DOHH2 (cell line): ENCODE measurements around the gene NDUFA8.

Source experiments
- H3F3A ChIP-seq: fragments of 200-600 bp; sonication (generic), shearing (Covaris generic); 2 replicates; pipeline ENCODE4 v1.6.0; 2016; ENCODE audit warnings: antibody characterized with exemption, mild to moderate bottlenecking; ENCODE audit not compliant: control insufficient read depth, insufficient read depth
- H3K27ac ChIP-seq: fragments of 200-600 bp; sonication (generic); 2 replicates; pipeline ENCODE4 v1.5.1; 2014; ENCODE audit warnings: low read depth, mild to moderate bottlenecking, low read length, moderate library complexity
- H3K27me3 ChIP-seq: fragments of 200-600 bp; sonication (generic); 2 replicates; pipeline ENCODE4 v1.6.1; 2014; ENCODE audit warnings: mild to moderate bottlenecking, low read length, mixed read lengths; ENCODE audit not compliant: control insufficient read depth
- H3K36me3 ChIP-seq: fragments of 200-600 bp; sonication (generic); 2 replicates; pipeline ENCODE4 v1.6.1; 2014; ENCODE audit warnings: mild to moderate bottlenecking, low read length, moderate library complexity, mixed read lengths; ENCODE audit not compliant: control insufficient read depth
- H3K4me1 ChIP-seq: fragments of 200-600 bp; sonication (generic); 2 replicates; pipeline ENCODE4 v1.6.1; 2014; ENCODE audit warnings: mild to moderate bottlenecking, low read length, mixed read lengths; ENCODE audit not compliant: control insufficient read depth
- H3K4me2 ChIP-seq: fragments of 200-600 bp; sonication (generic); 2 replicates; pipeline ENCODE4 v1.6.0; 2014; ENCODE audit warnings: mild to moderate bottlenecking, low read length, moderate library complexity
- H3K4me3 ChIP-seq: fragments of 200-600 bp; sonication (generic); 2 replicates; pipeline ENCODE4 v1.5.1; 2014; ENCODE audit warnings: mild to moderate bottlenecking, low read length, mixed read lengths
- H3K79me2 ChIP-seq: fragments of 200-600 bp; sonication (generic); 2 replicates; pipeline ENCODE4 v1.6.1; 2014; ENCODE audit warnings: mild to moderate bottlenecking, low read length, mixed read lengths; ENCODE audit not compliant: control insufficient read depth
- H3K9me2 ChIP-seq: fragments of 200-600 bp; sonication (generic); replicated peaks from 2 replicates; pipeline ENCODE4 v1.6.1; 2014; ENCODE audit warnings: mild to moderate bottlenecking, low read length, mixed read lengths; ENCODE audit not compliant: control insufficient read depth
- H3K9me3 ChIP-seq: fragments of 200-600 bp; sonication (generic); 2 replicates; pipeline ENCODE4 v1.6.1; 2014; ENCODE audit warnings: antibody characterized with exemption, low read length, mixed read lengths; ENCODE audit not compliant: control insufficient read depth, insufficient read depth
- H4K20me1 ChIP-seq: fragments of 200-600 bp; sonication (generic); 2 replicates; pipeline ENCODE4 v1.6.0; 2014; ENCODE audit warnings: low read depth, mild to moderate bottlenecking, antibody characterized with exemption, low read length, moderate library complexity; ENCODE audit not compliant: control insufficient read depth, insufficient read depth
- CTCF ChIP-seq: fragments of 200-600 bp; sonication (generic); IDR thresholded peaks from one replicate; pipeline ENCODE4 v1.5.1; 2014; ENCODE audit warnings: antibody characterized with exemption, mild to moderate bottlenecking, low read depth, low read length; ENCODE audit not compliant: poor library complexity, severe bottlenecking
- EZH2phosphoT487 ChIP-seq: fragments of 200-600 bp; sonication (generic); IDR thresholded peaks from 2 replicates; pipeline ENCODE4 v1.6.1; 2017; ENCODE audit warnings: borderline replicate concordance, mild to moderate bottlenecking, antibody characterized with exemption, low read length, moderate library complexity, mixed read lengths

The NDUFA8 gene

GRCh38 chr9:122155796-122156195 is 3.8 kb downstream of the NDUFA8 start:
- Histone ChIP-seq H3K36me3 (peaks cover 22% of the 10 kb centered on the region), H3K4me2 (no peak overlapping the region), H3K9me2 (no peaks in the 10 kb centered on the region), H4K20me1 (peaks cover 8% of the 10 kb centered on the region; the same call in 1 of the 2 replicates), H3F3A (no peaks in the 10 kb centered on the region), H3K27ac (no peak overlapping the region), H3K9me3 (no peaks in the 10 kb centered on the region), H3K79me2 (peaks cover 68% of the 10 kb centered on the region), H3K4me1 (peaks cover 21% of the 10 kb centered on the region), H3K4me3 (no peak overlapping the region), H3K27me3 (no peaks in the 10 kb centered on the region)
- TF ChIP-seq EZH2phosphoT487 (no peak), CTCF (no peak)

- Histone ChIP-seq H3F3A (no peaks in the 10 kb centered on the region), H3K27me3 (no peaks in the 10 kb centered on the region), H3K79me2 (peaks cover 38% of the 10 kb centered on the region), H3K27ac (no peak overlapping the region), H3K9me2 (no peaks in the 10 kb centered on the region), H3K4me1 (peaks cover 9% of the 10 kb centered on the region), H3K9me3 (no peaks in the 10 kb centered on the region), H3K4me3 (no peak overlapping the region), H3K36me3 (peaks cover 41% of the 10 kb centered on the region), H4K20me1 (peaks cover 8% of the 10 kb centered on the region; the same call in 1 of the 2 replicates), H3K4me2 (no peak overlapping the region)
- TF ChIP-seq CTCF (peak; percentile 17), EZH2phosphoT487 (no peak)
These were observed 8.2 kb downstream of the NDUFA8 start for GRCh38 chr9:122151267-122151828.

- no peak overlapping the region for H3K4me2 ChIP-seq
- H3K27ac ChIP-seq, result no peak overlapping the region
- 0 out of 2 replicates have a peak, but pooled peaks cover 2% of the 10 kb centered on the region for H3K79me2 ChIP-seq
- H3K27me3 ChIP-seq, result no peaks in the 10 kb centered on the region
- no peaks in the 10 kb centered on the region for H3K4me1 ChIP-seq
- no peak overlapping the region for H3K4me3 ChIP-seq
- no peaks in the 10 kb centered on the region for H3K9me3 ChIP-seq
- no peaks in the 10 kb centered on the region for H3K9me2 ChIP-seq
- no peaks in the 10 kb centered on the region for H4K20me1 ChIP-seq
- no peaks in the 10 kb centered on the region for H3F3A ChIP-seq
- H3K36me3 ChIP-seq, result peaks cover 66% of the 10 kb centered on the region
- TF ChIP-seq EZH2phosphoT487 (no peak), CTCF (no peak)
These were observed 14.1 kb downstream of the NDUFA8 start for GRCh38 chr9:122145592-122145863.
